IMR-90 (cell line): ENCODE data around the gene ERICH3. TPM values are rescaled to one million over a fixed set of nuclear protein-coding genes. Genes with fewer than 3 reads are reported as not detected.

ENCODE experiments used
- ATAC-seq: fragments of 200-7000 bp; cut with Tn5 transposase; 2 replicates; pipeline ENCODE4 v1.9.1; 2020; ENCODE audit warnings: low read depth, mild to moderate bottlenecking, moderate library complexity
- BruUV-seq: library from RNA; stranded (reverse); fragments of 400-500 nt; replicated peaks from 2 replicates; lab custom pipeline; 2021; lab: Mats Ljungman, UMichigan
- CTCF ChIA-PET: fragments of 300-600 bp; formaldehyde crosslinking; extraction: SDS; loops from one replicate; lab custom pipeline; 2021; ENCODE audit warnings: antibody characterized with exemption; lab: Yijun Ruan, JAX
- POLR2A ChIA-PET: fragments of 300-600 bp; sonication (Branson Sonifier 250); formaldehyde crosslinking; loops from one replicate; lab custom pipeline; 2022; ENCODE audit warnings: antibody characterized with exemption; ENCODE audit not compliant: unreplicated experiment; lab: Charles Lee
- DNase-seq: peaks from one replicate; pipeline ENCODE4 v3.0.0; 2013
- H2AFZ ChIP-seq: replicated peaks from 2 replicates; pipeline ENCODE3; 2013; ENCODE audit warnings: low read length, mild to moderate bottlenecking; ENCODE audit not compliant: poor library complexity
- H2AK5ac ChIP-seq: 2 replicates; pipeline ENCODE4 v1.6.1; 2013; ENCODE audit warnings: low read depth, low read length, inconsistent platforms
- H2AK9ac ChIP-seq: replicated peaks from 2 replicates; pipeline ENCODE3; 2013; ENCODE audit warnings: mild to moderate bottlenecking, low read depth, low read length, moderate library complexity; ENCODE audit not compliant: poor library complexity
- H2BK120ac ChIP-seq: 2 replicates; pipeline ENCODE4 v1.6.1; 2013; ENCODE audit warnings: low read depth, low read length, inconsistent platforms
- H2BK15ac ChIP-seq: 3 replicates; pipeline ENCODE4 v1.6.1; 2013; ENCODE audit warnings: low read depth, low read length, inconsistent platforms
- H2BK20ac ChIP-seq: 2 replicates; pipeline ENCODE4 v1.6.1; 2013; ENCODE audit warnings: low read depth, mild to moderate bottlenecking, inconsistent platforms, low read length, moderate library complexity
- H2BK5ac ChIP-seq: 2 replicates; pipeline ENCODE4 v1.6.1; 2013; ENCODE audit warnings: mild to moderate bottlenecking, low read depth, low read length, inconsistent platforms; ENCODE audit not compliant: poor library complexity, severe bottlenecking
- H3K14ac ChIP-seq: replicated peaks from 2 replicates; pipeline ENCODE4 v1.6.1; 2013; ENCODE audit warnings: low read depth, low read length, inconsistent platforms
- H3K18ac ChIP-seq: 2 replicates; pipeline ENCODE4 v1.6.1; 2013; ENCODE audit warnings: low read depth, low read length, control low read depth
- H3K23ac ChIP-seq: 2 replicates; pipeline ENCODE4 v1.6.1; 2013; ENCODE audit warnings: low read depth, low read length, inconsistent platforms
- H3K27ac ChIP-seq: 2 replicates; pipeline ENCODE4 v1.5.1; 2013; ENCODE audit warnings: mild to moderate bottlenecking, control low read depth, low read length; ENCODE audit not compliant: insufficient read depth
- H3K27me3 ChIP-seq: 2 replicates; pipeline ENCODE4 v1.6.1; 2013; ENCODE audit warnings: low read length; ENCODE audit not compliant: control insufficient read depth, insufficient read depth
- H3K36me3 ChIP-seq: 2 replicates; pipeline ENCODE4 v1.6.1; 2013; ENCODE audit warnings: low read length, mixed read lengths; ENCODE audit not compliant: control insufficient read depth, insufficient read depth
- H3K4ac ChIP-seq: 2 replicates; pipeline ENCODE4 v1.6.1; 2013; ENCODE audit warnings: low read depth, low read length, inconsistent platforms
- H3K4me1 ChIP-seq: 2 replicates; pipeline ENCODE4 v1.6.1; 2013; ENCODE audit warnings: low read length, mixed read lengths; ENCODE audit not compliant: control insufficient read depth, insufficient read depth
- H3K4me2 ChIP-seq: 2 replicates; pipeline ENCODE4 v1.6.1; 2013; ENCODE audit warnings: low read depth, mild to moderate bottlenecking, control low read depth, low read length, moderate library complexity
- H3K4me3 ChIP-seq: 2 replicates; pipeline ENCODE4 v1.5.1; 2013; ENCODE audit warnings: low read depth, mild to moderate bottlenecking, control low read depth, low read length, moderate library complexity; ENCODE audit not compliant: insufficient read depth
- H3K56ac ChIP-seq: 2 replicates; pipeline ENCODE4 v1.6.1; 2013; ENCODE audit warnings: low read length, inconsistent platforms; ENCODE audit not compliant: insufficient read depth; ENCODE audit errors: extremely low read depth
- H3K79me1 ChIP-seq, 2 experiments: 2 replicates each; pipeline ENCODE4 v1.6.1; 2013; ENCODE audit warnings: low read length in 2 of 2, inconsistent platforms in 1 of 2, low read depth in 1 of 2
- H3K9ac ChIP-seq: 2 replicates; pipeline ENCODE4 v1.6.1; 2013; ENCODE audit warnings: low read depth, low read length, control low read depth
- H3K9me1 ChIP-seq: 2 replicates; pipeline ENCODE4 v1.6.1; 2013; ENCODE audit warnings: low read length, inconsistent platforms; ENCODE audit not compliant: insufficient read depth
- H3K9me3 ChIP-seq: 2 replicates; pipeline ENCODE4 v1.6.1; 2013; ENCODE audit warnings: low read length; ENCODE audit not compliant: control insufficient read depth, insufficient read depth
- H4K20me1 ChIP-seq: 2 replicates; pipeline ENCODE4 v1.6.1; 2013; ENCODE audit warnings: low read length, inconsistent platforms; ENCODE audit not compliant: insufficient read depth
- H4K5ac ChIP-seq: 2 replicates; pipeline ENCODE4 v1.6.1; 2013; ENCODE audit warnings: mild to moderate bottlenecking, low read depth, low read length, control low read depth
- H4K8ac ChIP-seq, 2 experiments: 2 replicates each; pipeline ENCODE4 v1.6.1; 2013; ENCODE audit warnings: low read depth in 2 of 2, low read length in 2 of 2, control low read depth in 1 of 2, inconsistent platforms in 1 of 2
- H4K91ac ChIP-seq: 2 replicates; pipeline ENCODE4 v1.6.1; 2013; ENCODE audit warnings: low read depth, low read length, inconsistent platforms; ENCODE audit not compliant: insufficient read depth
- CHD1 ChIP-seq: IDR thresholded peaks from 2 replicates; pipeline ENCODE4 v1.6.1; 2012; ENCODE audit warnings: low read depth, low read length, improper control_type of control experiment
- ELK1 ChIP-seq: fragments of 150-350 bp; IDR thresholded peaks from 2 replicates; pipeline ENCODE4 v1.6.1; 2016; ENCODE audit warnings: low read depth, mild to moderate bottlenecking, low read length, moderate library complexity, borderline replicate concordance
- FOS ChIP-seq: fragments of 150-350 bp; IDR thresholded peaks from 2 replicates; pipeline ENCODE4 v1.6.1; 2016; ENCODE audit warnings: low read depth, low read length
- POLR2A ChIP-seq: IDR thresholded peaks from 2 replicates; pipeline ENCODE4 v1.6.1; 2012; ENCODE audit warnings: mild to moderate bottlenecking, low read depth, low read length
- RAD21 ChIP-seq: IDR thresholded peaks from 2 replicates; pipeline ENCODE4 v1.6.1; 2012; ENCODE audit warnings: low read length, improper control_type of control experiment
- RCOR1 ChIP-seq: IDR thresholded peaks from 2 replicates; pipeline ENCODE4 v1.6.1; 2012; ENCODE audit warnings: mild to moderate bottlenecking, low read length, improper control_type of control experiment; ENCODE audit not compliant: insufficient replicate concordance
- USF2 ChIP-seq: fragments of 150-350 bp; IDR thresholded peaks from 2 replicates; pipeline ENCODE4 v1.6.1; 2017; ENCODE audit warnings: mild to moderate bottlenecking, antibody characterized with exemption, low read length, low read depth
- WGBS, 2 experiments: methylation state at CpG; one replicate each; pipeline versions ENCODE4 v1.1.5 to v1.1.7; 2013; ENCODE audit warnings: missing lambda C conversion rate in 2 of 2; ENCODE audit not compliant: insufficient read length in 1 of 2; ENCODE audit errors: extremely low coverage in 2 of 2; 5-methylcytosine and 5-hydroxymethylcytosine counted together
- dilution Hi-C: fragments of 300-500 bp; cut with HindIII; formaldehyde crosslinking; loops from one replicate; pipeline ENCODE4 v1.14.3; 2018; ENCODE audit warnings: low sequenced_read_pairs; ENCODE audit not compliant: unreplicated experiment
- in situ Hi-C: fragments of 300-500 bp; cut with MboI; formaldehyde crosslinking; loops from 3 replicates; pipeline ENCODE4 v1.14.3; 2019; ENCODE audit warnings: low sequenced_read_pairs, inconsistent platforms, mixed read lengths
- intact Hi-C: fragments of 100-400 bp; cut with micrococcal nuclease; formaldehyde crosslinking; loops from 2 replicates; pipeline ENCODE4 v1.10.0; 2022
- polyA plus RNA-seq, 3 experiments: library from polyadenylated mRNA; depleted of rRNA; stranded (reverse); fragments of >200 nt; gene quantifications; 2 replicates each; pipeline ENCODE4 v1.2.3, GENCODE V29; 2012; ENCODE audit warnings: low replicate concordance in 1 of 3
- total RNA-seq: library from RNA; depleted of rRNA; stranded (reverse); fragments of >200 nt; gene quantifications from 2 replicates; pipeline ENCODE4 v1.2.3, GENCODE V29; 2012

Gene ERICH3
- total and polyA plus RNA-seq, 2 of the 4 experiments (the other 2 are of a cell fraction): not detected

GRCh38 chr1:74717626-74718025, 44.0 kb upstream of the ERICH3 start:
- no TSS peak for BruUV-seq
- H2AK9ac ChIP-seq: no peak overlapping the region
- peaks cover 6% of the 10 kb centered on the region for H3K9me1 ChIP-seq
- ChIA-PET POLR2A (no interaction called here), CTCF (no interaction called here)
- in situ Hi-C loops (no loop called here), dilution Hi-C loops (no loop called here), intact Hi-C loops (no loop called here)
- no peak overlapping the region for H4K8ac ChIP-seq
- H3K4ac ChIP-seq: no peak overlapping the region
- no peak overlapping the region for H3K18ac ChIP-seq
- H3K79me1 ChIP-seq: peaks cover 0 to 3% of the 10 kb centered on the region in 2 experiments; a peak in 3 of 4 replicates
- no peak overlapping the region for H3K4me2 ChIP-seq
- no peak overlapping the region for H3K27ac ChIP-seq
- no peak overlapping the region for H3K14ac ChIP-seq
- H3K4me3 ChIP-seq: no peak overlapping the region
- H2BK5ac ChIP-seq: no peak overlapping the region
- no peak overlapping the region for H2BK20ac ChIP-seq
- H3K27me3 ChIP-seq: no peaks in the 10 kb centered on the region
- DNase-seq: no peak
- no peak overlapping the region for H2AK5ac ChIP-seq
- H3K9me3 ChIP-seq: no peaks in the 10 kb centered on the region
- H3K23ac ChIP-seq: no peak overlapping the region
- H4K20me1 ChIP-seq: no peaks in the 10 kb centered on the region
- peaks cover 8% of the 10 kb centered on the region for H3K4me1 ChIP-seq
- WGBS, 2 experiments: no CpG with 5 or more reads among the region's 2 CpGs
- no peak for ATAC-seq
- no peak overlapping the region for H2BK120ac ChIP-seq
- no peak overlapping the region for H3K9ac ChIP-seq
- H2BK15ac ChIP-seq: no peak overlapping the region
- TF ChIP-seq USF2: no peak
- TF ChIP-seq POLR2A: no peak
- TF ChIP-seq RAD21: no peak
- TF ChIP-seq FOS: no peak
- TF ChIP-seq ELK1: no peak
- no peak for TF ChIP-seq RCOR1
- TF ChIP-seq CHD1: no peak
- no peak overlapping the region for H2AFZ ChIP-seq
- no peak overlapping the region for H3K56ac ChIP-seq
- peaks cover 10% of the 10 kb centered on the region for H3K36me3 ChIP-seq
- no peak overlapping the region for H4K5ac ChIP-seq
- H4K91ac ChIP-seq: no peak overlapping the region
